ENCODE results near the gene LPP. TPM values are rescaled to one million over a fixed set of nuclear protein-coding genes. Genes with fewer than 3 reads are reported as not detected.

Gene LPP
- total RNA-seq, 4 donors from 2014 or later: 1,872 to 3,079 (median 2,300) TPM

GRCh38 chr3:188157407-188157806 is 3.5 kb downstream of the LPP start:
- Histone ChIP-seq H3K4me3 (peak overlapping the region; percentile 84 to 92 (median 90)), H3K36me3 (no peaks in the 10 kb centered on the region), H3K27me3 (no peaks in the 10 kb centered on the region), H3K27ac (replicated peaks in 1 of 4) (peak overlapping the region; percentile 98 to 99 (median 99)), H3K4me1 (peaks cover 44 to 87% (median 79%) of the 10 kb centered on the region in 4 donors), H3K9me3 (no peaks in the 10 kb centered on the region)
- TF ChIP-seq POLR2AphosphoS5 (IDR thresholded peaks at IDR 0.05) (no peak), POLR2A (IDR thresholded peaks at IDR 0.05; ENCODE audit: low read depth) (no peak), EP300 (IDR thresholded peaks at IDR 0.05) (no peak)
- TF ChIP-seq, protein P1, sequence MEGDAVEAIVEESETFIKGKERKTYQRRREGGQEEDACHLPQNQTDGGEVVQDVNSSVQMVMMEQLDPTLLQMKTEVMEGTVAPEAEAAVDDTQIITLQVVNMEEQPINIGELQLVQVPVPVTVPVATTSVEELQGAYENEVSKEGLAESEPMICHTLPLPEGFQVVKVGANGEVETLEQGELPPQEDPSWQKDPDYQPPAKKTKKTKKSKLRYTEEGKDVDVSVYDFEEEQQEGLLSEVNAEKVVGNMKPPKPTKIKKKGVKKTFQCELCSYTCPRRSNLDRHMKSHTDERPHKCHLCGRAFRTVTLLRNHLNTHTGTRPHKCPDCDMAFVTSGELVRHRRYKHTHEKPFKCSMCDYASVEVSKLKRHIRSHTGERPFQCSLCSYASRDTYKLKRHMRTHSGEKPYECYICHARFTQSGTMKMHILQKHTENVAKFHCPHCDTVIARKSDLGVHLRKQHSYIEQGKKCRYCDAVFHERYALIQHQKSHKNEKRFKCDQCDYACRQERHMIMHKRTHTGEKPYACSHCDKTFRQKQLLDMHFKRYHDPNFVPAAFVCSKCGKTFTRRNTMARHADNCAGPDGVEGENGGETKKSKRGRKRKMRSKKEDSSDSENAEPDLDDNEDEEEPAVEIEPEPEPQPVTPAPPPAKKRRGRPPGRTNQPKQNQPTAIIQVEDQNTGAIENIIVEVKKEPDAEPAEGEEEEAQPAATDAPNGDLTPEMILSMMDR (IDR thresholded peaks at IDR 0.05): no peak
- no peak for DNase-seq (ENCODE audit: extremely low spot score)
- intact Hi-C loops (cut with DNase I): loop anchor here (5.0 kb wide), 2 partner anchors 55 to 110 kb away; no protein-coding TSS in a partner anchor
- WGBS: 60% methylated on average over 6 of the region's 6 CpGs

DNA sequence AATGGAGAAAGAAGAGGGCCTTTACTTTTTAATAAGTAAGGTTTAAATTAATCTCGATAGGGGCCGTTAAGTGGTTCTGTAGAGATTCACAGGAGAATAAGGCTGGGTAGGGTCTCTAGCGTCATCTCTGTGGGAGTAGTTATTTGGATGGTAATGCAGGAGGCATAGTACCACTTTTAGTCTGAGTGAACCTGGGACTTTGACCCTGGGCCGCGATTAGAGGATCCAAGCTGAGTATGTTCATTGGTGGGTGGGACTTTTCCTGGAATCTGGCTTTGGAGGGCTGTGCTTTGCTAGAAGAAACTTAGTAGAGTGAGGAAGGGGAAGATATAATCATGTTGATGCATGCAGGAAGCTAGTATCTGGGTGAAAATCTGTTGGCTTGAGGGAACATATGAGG is 4.0 kb downstream of the LPP start:
- Histone ChIP-seq H3K4me3 (peak overlapping the region; percentile 84 to 92 (median 90)), H3K4me1 (peaks cover 50 to 87% (median 79%) of the 10 kb centered on the region in 4 donors)
- intact Hi-C loops (cut with DNase I): loop anchor here (5.0 kb wide), 2 partner anchors 54 to 109 kb away; no protein-coding TSS in a partner anchor

GRCh38 chr3:188158731-188159310 is 4.9 kb downstream of the LPP start:
- WGBS: 51% methylated on average over 9 of the region's 9 CpGs
- peak overlapping the region; percentile 15 to 92 (median 30) for H3K4me3 ChIP-seq

More for the DNA sequence above, 4.0 kb downstream of the LPP start:
- TF ChIP-seq POLR2AphosphoS5 (IDR thresholded peaks at IDR 0.05) (no peak), POLR2A (IDR thresholded peaks at IDR 0.05; ENCODE audit: low read depth) (no peak), EP300 (IDR thresholded peaks at IDR 0.05) (no peak)
- TF ChIP-seq, protein P1 (IDR thresholded peaks at IDR 0.05): no peak
- Histone ChIP-seq H3K9me3 (no peaks in the 10 kb centered on the region), H3K27ac (replicated peaks in 1 of 4) (peak overlapping the region; percentile 98 to 99 (median 99)), H3K36me3 (no peaks in the 10 kb centered on the region), H3K27me3 (no peaks in the 10 kb centered on the region)
- 66% methylated on average over 5 of the region's 5 CpGs for WGBS
- no peak for DNase-seq (ENCODE audit: extremely low spot score)

DNA sequence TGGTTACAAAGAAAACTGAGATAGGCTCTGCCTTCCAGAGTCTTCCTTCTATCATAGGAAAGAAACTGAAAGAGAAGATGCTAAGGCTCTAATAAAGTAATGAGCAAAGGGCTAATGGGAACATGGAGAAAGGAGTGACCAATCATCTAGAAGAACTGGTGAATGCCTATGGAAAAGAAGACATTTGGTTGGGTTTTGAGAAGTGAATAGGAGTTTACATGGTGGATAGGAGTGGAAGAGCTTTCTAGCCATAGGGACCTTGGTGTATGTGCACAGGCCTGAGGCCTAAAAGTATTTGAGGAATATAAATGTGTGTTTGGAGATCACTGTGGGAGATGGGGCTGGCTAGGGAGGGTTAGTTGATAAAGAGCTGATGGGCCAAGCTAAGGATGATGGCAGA is 6.8 kb downstream of the LPP start:
- H3K27ac ChIP-seq (replicated peaks in 1 of 4): peak overlapping the region; percentile 98 to 99 (median 99)

More at GRCh38 chr3:188158731-188159310, 4.9 kb downstream of the LPP start:
- intact Hi-C loops (cut with DNase I): loop anchor here (5.0 kb wide), 2 partner anchors 53 to 108 kb away; no protein-coding TSS in a partner anchor
- no peaks in the 10 kb centered on the region for H3K9me3 ChIP-seq
- H3K36me3 ChIP-seq: no peaks in the 10 kb centered on the region
- H3K27me3 ChIP-seq: no peaks in the 10 kb centered on the region
- H3K27ac ChIP-seq (replicated peaks in 1 of 4): peak overlapping the region; percentile 98 to 99 (median 99)
- no peak for DNase-seq (ENCODE audit: extremely low spot score)
- TF ChIP-seq POLR2A (IDR thresholded peaks at IDR 0.05; ENCODE audit: low read depth): no peak
- TF ChIP-seq, protein P1 (IDR thresholded peaks at IDR 0.05): no peak
- TF ChIP-seq POLR2AphosphoS5 (IDR thresholded peaks at IDR 0.05): no peak
- no peak for TF ChIP-seq EP300 (IDR thresholded peaks at IDR 0.05)
- peaks cover 57 to 91% (median 86%) of the 10 kb centered on the region in 4 donors for H3K4me1 ChIP-seq

More for the DNA sequence above, 6.8 kb downstream of the LPP start:
- Histone ChIP-seq H3K27me3 (no peaks in the 10 kb centered on the region), H3K4me3 (no peak overlapping the region), H3K9me3 (no peaks in the 10 kb centered on the region), H3K4me1 (peaks cover 74 to 100% (median 97%) of the 10 kb centered on the region in 4 donors), H3K36me3 (no peaks in the 10 kb centered on the region)
- DNase-seq (ENCODE audit: extremely low spot score): no peak
- intact Hi-C loops (cut with DNase I): no loop called here
- TF ChIP-seq, protein P1 (IDR thresholded peaks at IDR 0.05): no peak
- TF ChIP-seq POLR2AphosphoS5 (IDR thresholded peaks at IDR 0.05) (no peak), POLR2A (IDR thresholded peaks at IDR 0.05; ENCODE audit: low read depth) (no peak), EP300 (IDR thresholded peaks at IDR 0.05) (no peak)
